H1 (cell line): ENCODE data around the gene LRRC15.

ENCODE experiments used
- ATF2 ChIP-seq: IDR thresholded peaks from 2 replicates; pipeline ENCODE4 v1.6.1; 2012; ENCODE audit warnings: low read length, inconsistent platforms
- CTCF ChIP-seq, 3 experiments: IDR thresholded peaks; 1 replicate in 2 of 3; 2 replicates in 1 of 3; pipeline versions ENCODE4 v1.5.1 to v1.6.1; 2011; ENCODE audit warnings: low read length in 3 of 3, mild to moderate bottlenecking in 3 of 3, inconsistent platforms in 2 of 3, low read depth in 1 of 3, moderate library complexity in 1 of 3; ENCODE audit not compliant: insufficient read depth in 1 of 3; ENCODE audit errors: control extremely low read depth in 1 of 3
- EP300 ChIP-seq, 2 experiments: IDR thresholded peaks; 1 replicate in 1 of 2; 2 replicates in 1 of 2; pipeline ENCODE4 v1.6.1; 2011 to 2012; ENCODE audit warnings: low read depth in 2 of 2, low read length in 2 of 2, mild to moderate bottlenecking in 2 of 2, borderline replicate concordance in 1 of 2, inconsistent platforms in 1 of 2, moderate library complexity in 1 of 2
- EZH2 ChIP-seq: fragments of 200-600 bp; sonication (generic); IDR thresholded peaks from 2 replicates; pipeline ENCODE4 v1.7.1; 2012; ENCODE audit warnings: low read depth, mild to moderate bottlenecking, moderate library complexity, low read length, inconsistent platforms; ENCODE audit not compliant: severe bottlenecking
- JUND ChIP-seq: IDR thresholded peaks from 2 replicates; pipeline ENCODE4 v1.6.1; 2011; ENCODE audit warnings: mild to moderate bottlenecking, improper control_type of control experiment, low read length
- MAX ChIP-seq: IDR thresholded peaks from 2 replicates; pipeline ENCODE4 v1.6.1; 2012; ENCODE audit warnings: inconsistent platforms
- NANOG ChIP-seq: IDR thresholded peaks from 2 replicates; pipeline ENCODE4 v1.6.1; 2011; ENCODE audit warnings: low read length, low read depth, mild to moderate bottlenecking, inconsistent platforms; ENCODE audit not compliant: insufficient read depth, poor library complexity, severe bottlenecking
- POLR2A ChIP-seq, 2 experiments: IDR thresholded peaks; 1 replicate in 1 of 2; 2 replicates in 1 of 2; pipeline ENCODE4 v1.6.1; 2011; ENCODE audit warnings: low read depth in 2 of 2, low read length in 2 of 2, mild to moderate bottlenecking in 2 of 2; ENCODE audit errors: control extremely low read depth in 1 of 2
- POLR2AphosphoS5 ChIP-seq: IDR thresholded peaks from 2 replicates; pipeline ENCODE4 v1.6.1; 2011; ENCODE audit warnings: low read depth, low read length
- RAD21 ChIP-seq, 2 experiments: IDR thresholded peaks in 1 of 2; conservative IDR thresholded peaks in 1 of 2; 2 replicates each; pipeline ENCODE4 v1.6.1; 2011; ENCODE audit warnings: low read depth in 2 of 2, low read length in 2 of 2, improper control_type of control experiment in 1 of 2, inconsistent platforms in 1 of 2, mild to moderate bottlenecking in 1 of 2, moderate library complexity in 1 of 2
- SIX5 ChIP-seq: IDR thresholded peaks from 2 replicates; pipeline ENCODE4 v1.6.1; 2011; ENCODE audit warnings: mild to moderate bottlenecking, low read depth, low read length
- SP1 ChIP-seq: IDR thresholded peaks from 2 replicates; pipeline ENCODE4 v1.6.1; 2011; ENCODE audit warnings: low read depth, low read length
- USF2 ChIP-seq: IDR thresholded peaks from 2 replicates; pipeline ENCODE4 v1.6.1; 2011; ENCODE audit warnings: low read length, improper control_type of control experiment
- YY1 ChIP-seq: IDR thresholded peaks from 2 replicates; pipeline ENCODE4 v1.6.1; 2011; ENCODE audit warnings: low read depth, mild to moderate bottlenecking, low read length

GRCh38 chr3:194312186-194312742 is 57.3 kb downstream of the LRRC15 start:
- TF ChIP-seq POLR2AphosphoS5, result no peak
- no peak for TF ChIP-seq ATF2
- no peak for TF ChIP-seq CTCF (IDR thresholded peaks at IDR 0.05; ENCODE audit: control extremely low read depth in 1 of 3, insufficient read depth in 1 of 3, low read depth in 1 of 3, low read length in 3 of 3)
- TF ChIP-seq RAD21 (IDR thresholded peaks at IDR 0.05 in 1 of 2, conservative IDR thresholded peaks at IDR 0.05 in 1 of 2; ENCODE audit: low read depth in 2 of 2, low read length in 2 of 2), result no peak
- no peak for TF ChIP-seq NANOG
- TF ChIP-seq USF2, result no peak
- no peak for TF ChIP-seq SIX5
- TF ChIP-seq YY1, result no peak
- TF ChIP-seq POLR2A (IDR thresholded peaks at IDR 0.05; ENCODE audit: control extremely low read depth in 1 of 2, low read depth in 2 of 2, low read length in 2 of 2), result no peak
- no peak for TF ChIP-seq MAX
- no peak for TF ChIP-seq EZH2
- no peak for TF ChIP-seq SP1
- no peak for TF ChIP-seq JUND
- no peak for TF ChIP-seq EP300 (IDR thresholded peaks at IDR 0.05; ENCODE audit: borderline replicate concordance in 1 of 2, low read depth in 2 of 2, low read length in 2 of 2)
